Measurements from ENCODE around the gene MYO7A. TPM values are rescaled to one million over a fixed set of nuclear protein-coding genes. Genes with fewer than 3 reads are reported as not detected.

Gene MYO7A
- total and polyA plus RNA-seq, 12 donors = 0.91 to 6.8 (median 2.8) TPM

DNA sequence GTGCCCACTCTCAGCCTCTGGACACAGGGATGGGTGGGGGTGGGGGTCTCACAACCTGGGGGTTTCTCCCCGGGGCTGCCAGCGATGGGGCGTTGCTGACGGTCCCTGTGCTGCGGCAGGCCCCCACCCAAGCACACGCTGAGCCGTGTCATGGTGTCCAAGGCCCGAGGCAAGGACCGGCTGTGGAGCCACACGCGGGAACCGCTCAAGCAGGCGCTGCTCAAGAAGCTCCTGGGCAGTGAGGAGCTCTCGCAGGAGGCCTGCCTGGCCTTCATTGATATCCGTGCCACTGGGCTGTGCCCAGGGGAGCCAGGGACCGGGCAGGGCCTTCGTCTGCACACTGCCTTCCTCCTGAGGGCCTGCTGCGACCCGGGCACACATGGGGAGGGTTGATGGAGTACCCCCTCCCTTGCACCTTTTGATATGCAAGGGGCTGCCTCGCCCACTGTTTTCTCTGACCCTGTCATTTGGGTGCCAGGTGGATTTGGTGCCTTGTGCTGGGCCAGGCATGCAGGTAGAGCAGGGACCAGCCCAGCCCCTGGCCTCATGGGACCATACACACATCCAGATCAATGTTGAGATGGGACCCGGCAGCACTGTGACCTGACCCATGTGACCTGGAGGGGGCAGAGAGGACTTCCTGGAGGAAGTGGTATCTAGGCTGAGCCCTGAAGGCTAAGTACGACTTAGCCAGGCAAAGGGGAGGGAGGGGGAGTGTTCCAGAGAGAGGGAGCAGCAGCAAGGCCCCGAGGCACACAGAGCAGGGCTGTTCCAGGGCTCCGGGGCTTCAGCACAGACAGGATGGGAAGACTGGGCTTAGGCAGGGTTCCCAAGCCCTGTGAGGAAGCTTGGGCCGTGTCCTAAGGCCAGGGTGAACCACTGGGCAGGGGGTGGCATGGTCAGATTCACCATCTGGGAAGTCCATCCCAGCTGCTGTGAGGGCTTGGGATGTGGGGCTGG is 75.2 kb downstream of the MYO7A start:
- 88 to 91% methylated on average over 25 of the region's 25 CpGs for WGBS, 2 donors
- intact Hi-C loops (cut with DNase I) = no loop called here
- TF ChIP-seq, protein P1, sequence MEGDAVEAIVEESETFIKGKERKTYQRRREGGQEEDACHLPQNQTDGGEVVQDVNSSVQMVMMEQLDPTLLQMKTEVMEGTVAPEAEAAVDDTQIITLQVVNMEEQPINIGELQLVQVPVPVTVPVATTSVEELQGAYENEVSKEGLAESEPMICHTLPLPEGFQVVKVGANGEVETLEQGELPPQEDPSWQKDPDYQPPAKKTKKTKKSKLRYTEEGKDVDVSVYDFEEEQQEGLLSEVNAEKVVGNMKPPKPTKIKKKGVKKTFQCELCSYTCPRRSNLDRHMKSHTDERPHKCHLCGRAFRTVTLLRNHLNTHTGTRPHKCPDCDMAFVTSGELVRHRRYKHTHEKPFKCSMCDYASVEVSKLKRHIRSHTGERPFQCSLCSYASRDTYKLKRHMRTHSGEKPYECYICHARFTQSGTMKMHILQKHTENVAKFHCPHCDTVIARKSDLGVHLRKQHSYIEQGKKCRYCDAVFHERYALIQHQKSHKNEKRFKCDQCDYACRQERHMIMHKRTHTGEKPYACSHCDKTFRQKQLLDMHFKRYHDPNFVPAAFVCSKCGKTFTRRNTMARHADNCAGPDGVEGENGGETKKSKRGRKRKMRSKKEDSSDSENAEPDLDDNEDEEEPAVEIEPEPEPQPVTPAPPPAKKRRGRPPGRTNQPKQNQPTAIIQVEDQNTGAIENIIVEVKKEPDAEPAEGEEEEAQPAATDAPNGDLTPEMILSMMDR (IDR thresholded peaks at IDR 0.05) = no peak
- Histone ChIP-seq H3K27ac (no peak overlapping the region), H3K4me3 (no peak overlapping the region), H3K36me3 (no peaks in the 10 kb centered on the region), H3K4me1 (peaks cover 0 to 5% (median 0%) of the 10 kb centered on the region in 9 donors), H3K27me3 (no peaks in the 10 kb centered on the region), H3K9me3 (no peaks in the 10 kb centered on the region)
- no peak for DNase-seq
- ATAC-seq = no peak

- Histone ChIP-seq H3K27ac (no peak overlapping the region), H3K27me3 (no peaks in the 10 kb centered on the region), H3K4me3 (no peak overlapping the region), H3K9me3 (no peaks in the 10 kb centered on the region), H3K36me3 (no peaks in the 10 kb centered on the region), H3K4me1 (peaks cover 0 to 7% (median 0%) of the 10 kb centered on the region in 9 donors)
- TF ChIP-seq, protein P1 (IDR thresholded peaks at IDR 0.05) = no peak
- DNase-seq = no peak
- ATAC-seq = no peak
- intact Hi-C loops (cut with DNase I) = no loop called here
- WGBS, 2 donors = 83 to 84% methylated on average over 20 of the region's 20 CpGs
Observed at GRCh38 chr11:77203901-77204753, 76.1 kb downstream of the MYO7A start.

DNA sequence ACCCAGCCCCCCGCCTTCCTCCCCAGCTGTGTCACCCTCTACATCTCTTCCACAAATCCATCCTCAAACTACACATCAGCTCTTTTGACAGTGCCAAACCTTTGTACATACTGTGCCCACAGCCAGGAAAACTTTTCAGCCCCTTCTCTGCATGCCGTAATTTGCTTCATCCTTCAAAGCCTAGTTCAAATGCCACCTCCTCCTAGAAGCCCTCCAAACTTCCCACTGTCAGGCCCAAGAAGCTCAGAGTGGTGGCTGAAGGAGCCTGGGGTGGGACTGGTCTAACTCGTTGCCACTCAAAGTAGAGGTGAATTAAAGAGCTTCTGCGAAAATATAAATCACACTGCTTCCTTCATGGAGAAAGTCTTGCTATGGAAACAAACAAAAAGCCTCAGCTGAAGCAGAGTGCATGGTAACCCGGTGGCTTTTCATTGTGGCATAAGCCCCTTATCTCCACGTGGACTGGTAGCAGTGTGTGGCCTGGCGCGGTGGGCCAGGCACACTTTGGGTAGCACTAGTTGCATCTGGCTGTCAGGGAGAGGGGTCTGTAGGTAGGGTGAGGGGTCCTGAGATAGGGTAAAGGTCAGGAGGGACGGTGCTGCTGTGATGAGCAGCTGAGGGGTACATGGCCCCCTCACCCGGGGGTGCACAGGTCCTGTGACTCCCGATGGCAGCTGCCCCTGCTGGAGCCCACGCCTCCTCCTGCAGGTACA is 76.9 kb downstream of the MYO7A start:
- ATAC-seq (no peak), DNase-seq (no peak)
- Histone ChIP-seq H3K4me3 (no peak overlapping the region), H3K9me3 (no peaks in the 10 kb centered on the region), H3K36me3 (no peaks in the 10 kb centered on the region), H3K27ac (no peak overlapping the region), H3K4me1 (peaks cover 0 to 7% (median 0%) of the 10 kb centered on the region in 9 donors), H3K27me3 (no peaks in the 10 kb centered on the region)
- TF ChIP-seq, protein P1 (IDR thresholded peaks at IDR 0.05) = no peak
- 85% methylated on average over 12 of the region's 12 CpGs for WGBS, 2 donors
- intact Hi-C loops (cut with DNase I) = no loop called here
